MCF 10A (cell line): ENCODE data around the gene ZSWIM4. TPM values are rescaled to one million over a fixed set of nuclear protein-coding genes. Genes with fewer than 3 reads are reported as not detected.

Source experiments
- BruUV-seq: library from RNA; stranded (reverse); fragments of 400-500 nt; replicated peaks from 2 replicates; lab custom pipeline; 2021; lab: Mats Ljungman, UMichigan
- CTCF ChIA-PET: fragments of 300-600 bp; sonication (Branson Sonifier 250); formaldehyde crosslinking; extraction: SDS; loops from one replicate; lab custom pipeline; 2021; ENCODE audit warnings: antibody characterized with exemption, inconsistent platforms; lab: Yijun Ruan, JAX
- POLR2A ChIA-PET: fragments of 300-600, 350-650 bp; sonication (Branson Sonifier 250); formaldehyde crosslinking; extraction: SDS; loops from one replicate; lab custom pipeline; 2020; ENCODE audit warnings: antibody characterized with exemption, inconsistent platforms; lab: Yijun Ruan, JAX
- DNase-seq: peaks from one replicate; pipeline ENCODE4 v3.0.0-alpha.2; 2018; ENCODE audit not compliant: unreplicated experiment
- H3K27ac Mint-ChIP-seq: one replicate; pipeline ENCODE4 v1.8.0; 2022; ENCODE audit warnings: mild to moderate bottlenecking, low read depth, mixed read lengths; ENCODE audit not compliant: unreplicated experiment
- H3K27me3 Mint-ChIP-seq: one replicate; pipeline ENCODE4 v1.8.0; 2022; ENCODE audit warnings: mixed read lengths; ENCODE audit not compliant: insufficient read depth, unreplicated experiment
- H3K36me3 Mint-ChIP-seq: one replicate; pipeline ENCODE4 v1.8.0; 2022; ENCODE audit warnings: mild to moderate bottlenecking, moderate library complexity, mixed read lengths; ENCODE audit not compliant: insufficient read depth, unreplicated experiment
- H3K4me1 Mint-ChIP-seq: one replicate; pipeline ENCODE4 v1.8.0; 2022; ENCODE audit warnings: mixed read lengths; ENCODE audit not compliant: insufficient read depth, unreplicated experiment
- H3K4me3 Mint-ChIP-seq: one replicate; pipeline ENCODE4 v1.8.0; 2022; ENCODE audit warnings: mild to moderate bottlenecking, moderate library complexity, mixed read lengths; ENCODE audit not compliant: unreplicated experiment
- H3K9me3 Mint-ChIP-seq: one replicate; pipeline ENCODE4 v1.8.0; 2022; ENCODE audit warnings: mixed read lengths; ENCODE audit not compliant: unreplicated experiment
- intact Hi-C: fragments of 100-400 bp; cut with micrococcal nuclease; formaldehyde crosslinking; loops from 2 replicates; pipeline ENCODE4 v1.14.1; 2022
- total RNA-seq: library from RNA; stranded (reverse); gene quantifications from 2 replicates; pipeline ENCODE4 v1.2.3, GENCODE V29; 2022
- TF ChIP-seq, protein P1 (sequence below): fragments of 200-600 bp; IDR thresholded peaks from one replicate; pipeline ENCODE4 v1.8.0; 2022; ENCODE audit warnings: antibody characterized with exemption, mild to moderate bottlenecking; ENCODE audit not compliant: unreplicated experiment

ZSWIM4 gene
- total RNA-seq, 1 experiment from 2014 or later, result 9.4 TPM

DNA sequence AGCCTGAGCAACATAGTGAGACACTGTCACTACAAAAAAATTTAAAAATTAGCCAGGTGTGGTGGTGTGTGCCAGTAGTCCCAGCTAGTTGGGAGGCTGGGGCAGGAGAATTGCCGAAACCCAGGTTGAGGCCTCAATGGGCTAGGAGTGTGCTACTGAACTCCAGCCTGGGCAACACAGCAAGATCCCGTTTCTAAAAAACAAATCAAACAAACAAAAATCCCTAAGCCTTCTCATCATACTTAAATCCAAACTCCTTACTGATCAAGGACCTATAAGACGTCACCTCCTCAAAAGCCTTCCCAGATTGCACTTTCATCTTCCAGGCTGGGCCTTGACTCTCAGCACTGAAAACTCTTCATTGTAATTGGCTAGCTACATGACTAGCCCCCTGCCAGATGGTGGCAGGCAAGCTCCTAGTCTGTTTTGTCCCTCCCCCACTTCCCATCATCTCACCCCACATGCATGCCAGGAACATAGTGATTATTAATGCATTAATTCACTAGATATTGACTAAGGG is 64.2 kb downstream of the ZSWIM4 start:
- Mint-ChIP-seq H3K27me3 (peaks cover 6% of the 10 kb centered on the region), H3K9me3 (no peaks in the 10 kb centered on the region), H3K4me3 (no peak overlapping the region), H3K27ac (no peak overlapping the region), H3K4me1 (peaks cover 19% of the 10 kb centered on the region), H3K36me3 (no peaks in the 10 kb centered on the region)
- ChIA-PET CTCF (interaction anchor here (0.7 to 1.7 kb wide), 6 partner anchors 23 to 216 kb away, joined by 3 to 6 read pairs (median 4); no protein-coding TSS in a partner anchor), POLR2A (interaction anchor here (0.6 to 14.8 kb wide), 15 partner anchors 9 to 659 kb away, joined by 3 to 265 read pairs (median 5); partner anchors contain the start of genes C19orf53 and ZSWIM4)
- no peak for DNase-seq
- BruUV-seq, result no TSS peak
- intact Hi-C loops, result no loop called here
- TF ChIP-seq, protein P1, sequence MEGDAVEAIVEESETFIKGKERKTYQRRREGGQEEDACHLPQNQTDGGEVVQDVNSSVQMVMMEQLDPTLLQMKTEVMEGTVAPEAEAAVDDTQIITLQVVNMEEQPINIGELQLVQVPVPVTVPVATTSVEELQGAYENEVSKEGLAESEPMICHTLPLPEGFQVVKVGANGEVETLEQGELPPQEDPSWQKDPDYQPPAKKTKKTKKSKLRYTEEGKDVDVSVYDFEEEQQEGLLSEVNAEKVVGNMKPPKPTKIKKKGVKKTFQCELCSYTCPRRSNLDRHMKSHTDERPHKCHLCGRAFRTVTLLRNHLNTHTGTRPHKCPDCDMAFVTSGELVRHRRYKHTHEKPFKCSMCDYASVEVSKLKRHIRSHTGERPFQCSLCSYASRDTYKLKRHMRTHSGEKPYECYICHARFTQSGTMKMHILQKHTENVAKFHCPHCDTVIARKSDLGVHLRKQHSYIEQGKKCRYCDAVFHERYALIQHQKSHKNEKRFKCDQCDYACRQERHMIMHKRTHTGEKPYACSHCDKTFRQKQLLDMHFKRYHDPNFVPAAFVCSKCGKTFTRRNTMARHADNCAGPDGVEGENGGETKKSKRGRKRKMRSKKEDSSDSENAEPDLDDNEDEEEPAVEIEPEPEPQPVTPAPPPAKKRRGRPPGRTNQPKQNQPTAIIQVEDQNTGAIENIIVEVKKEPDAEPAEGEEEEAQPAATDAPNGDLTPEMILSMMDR, result no peak

DNA sequence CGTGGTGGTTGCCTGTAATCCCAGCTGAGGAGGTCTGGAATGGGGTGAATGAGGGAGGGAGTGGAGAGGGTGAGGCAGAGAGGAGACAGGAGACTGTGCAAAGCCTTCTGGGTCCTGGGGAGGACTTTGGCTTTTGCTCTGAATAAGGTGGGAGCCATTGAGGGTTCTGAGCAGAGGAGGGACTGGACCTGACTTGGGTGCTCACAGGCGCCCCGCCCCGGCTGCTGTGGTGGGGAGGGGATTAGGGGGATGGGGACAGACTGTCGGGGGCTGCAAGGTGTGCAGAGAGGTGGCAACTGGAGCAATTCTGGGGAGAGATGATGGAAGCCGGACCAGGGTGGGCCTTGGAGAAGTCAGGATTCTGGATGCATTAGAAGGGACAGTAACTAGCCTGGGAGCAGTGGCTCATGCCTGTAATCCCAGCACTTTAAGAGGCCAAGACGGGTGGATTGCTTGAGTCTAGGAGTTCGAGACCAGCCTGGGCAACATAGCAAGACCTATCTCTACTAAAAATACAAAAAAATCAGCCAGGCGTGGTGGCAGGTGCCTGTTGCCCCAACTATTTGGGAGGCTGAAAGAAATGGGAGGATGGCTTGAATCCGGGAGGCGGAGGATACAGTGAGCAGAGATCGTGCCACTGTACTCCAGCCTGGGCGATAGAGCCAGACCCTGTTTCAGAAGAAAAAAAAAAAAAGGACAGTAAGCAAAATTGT is 65.6 kb downstream of the ZSWIM4 start:
- Mint-ChIP-seq H3K36me3 (no peaks in the 10 kb centered on the region), H3K27me3 (peaks cover 12% of the 10 kb centered on the region), H3K9me3 (no peaks in the 10 kb centered on the region), H3K27ac (no peak overlapping the region), H3K4me1 (peaks cover 22% of the 10 kb centered on the region), H3K4me3 (peak overlapping the region; percentile 13)
- intact Hi-C loops, result loop anchor here (5.0 kb wide), 2 partner anchors 129 to 144 kb away; no protein-coding TSS in a partner anchor
- TF ChIP-seq, protein P1, result no peak
- CTCF ChIA-PET, result interaction anchor here (0.6 to 4.5 kb wide), 21 partner anchors 8 to 1422 kb away, joined by 3 to 107 read pairs (median 4); partner anchors contain the start of gene C19orf53
- DNase-seq, result no peak
- POLR2A ChIA-PET, result interaction anchor here (0.7 to 4.2 kb wide), 11 partner anchors 8 to 129 kb away, joined by 3 to 25 read pairs (median 10); partner anchors contain the start of gene C19orf53
- BruUV-seq, result no TSS peak

DNA sequence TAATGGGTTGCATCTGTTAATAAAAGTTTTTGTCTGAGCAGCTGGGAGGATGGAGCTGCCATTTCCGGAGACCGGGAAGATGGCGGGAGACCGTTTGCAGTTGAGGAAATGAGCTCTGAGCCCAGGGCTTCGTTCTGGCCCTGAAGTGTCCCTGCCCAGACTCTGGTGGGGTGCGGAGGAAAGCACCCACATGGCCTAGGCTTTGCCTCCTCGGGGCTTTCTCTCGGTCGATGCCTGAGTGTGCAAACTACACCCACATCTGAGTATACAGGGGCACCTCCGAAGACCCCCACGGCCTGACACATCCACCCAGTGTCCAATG is 66.1 kb downstream of the ZSWIM4 start:
- intact Hi-C loops, result loop anchor here (5.0 kb wide), 2 partner anchors 129 to 144 kb away; no protein-coding TSS in a partner anchor
- peaks cover 22% of the 10 kb centered on the region for H3K4me1 Mint-ChIP-seq
- no TSS peak for BruUV-seq
- peaks cover 17% of the 10 kb centered on the region for H3K27me3 Mint-ChIP-seq
- POLR2A ChIA-PET, result interaction anchor here (1.0 to 4.2 kb wide), 14 partner anchors 9 to 130 kb away, joined by 3 to 25 read pairs (median 10); partner anchors contain the start of gene C19orf53
- no peaks in the 10 kb centered on the region for H3K9me3 Mint-ChIP-seq
- H3K36me3 Mint-ChIP-seq, result peaks cover 4% of the 10 kb centered on the region
- H3K27ac Mint-ChIP-seq, result no peak overlapping the region
- TF ChIP-seq, protein P1, result no peak
- peak overlapping the region; percentile 75 for H3K4me3 Mint-ChIP-seq
- no peak for DNase-seq
- CTCF ChIA-PET, result interaction anchor here (0.6 to 4.5 kb wide), 19 partner anchors 9 to 1422 kb away, joined by 3 to 107 read pairs (median 4); partner anchors contain the start of gene C19orf53
